ENCODE results near the gene LFNG.
"Not testable (repeated sequence)": the region's sequence is repeated elsewhere in the genome, so short reads cannot be mapped to it uniquely, and the experiment has no call there.

LFNG gene

DNA sequence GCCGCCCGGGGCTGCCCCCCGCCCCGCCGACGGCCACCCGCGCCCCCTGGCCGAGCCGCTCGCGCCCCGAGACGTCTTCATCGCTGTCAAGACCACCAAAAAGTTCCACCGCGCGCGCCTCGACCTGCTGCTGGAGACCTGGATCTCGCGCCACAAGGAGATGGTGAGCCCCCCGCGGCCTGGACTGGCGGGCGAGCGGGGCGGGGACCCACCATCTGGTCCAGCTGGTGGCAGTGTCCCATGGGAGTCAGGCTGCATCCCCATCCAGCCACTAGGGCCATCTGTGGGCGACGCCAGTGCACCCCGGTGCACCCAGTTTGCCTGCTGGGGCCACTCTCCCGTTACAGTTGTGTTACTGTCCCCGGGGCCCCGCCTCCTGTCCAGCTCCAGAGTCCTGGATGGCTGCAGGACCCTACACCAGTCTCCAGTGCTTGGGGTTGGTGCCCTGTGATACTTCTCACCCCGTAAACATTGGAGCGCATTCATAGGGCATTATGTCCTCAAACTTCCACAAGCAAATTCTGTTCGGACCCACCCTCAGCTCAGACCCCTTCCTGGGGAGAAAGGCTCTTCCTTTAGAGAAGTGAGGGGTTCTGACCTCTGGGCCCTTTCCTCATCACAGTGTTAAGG lies 672 bp downstream of the LFNG start:
- no peak for DNase-seq

DNA sequence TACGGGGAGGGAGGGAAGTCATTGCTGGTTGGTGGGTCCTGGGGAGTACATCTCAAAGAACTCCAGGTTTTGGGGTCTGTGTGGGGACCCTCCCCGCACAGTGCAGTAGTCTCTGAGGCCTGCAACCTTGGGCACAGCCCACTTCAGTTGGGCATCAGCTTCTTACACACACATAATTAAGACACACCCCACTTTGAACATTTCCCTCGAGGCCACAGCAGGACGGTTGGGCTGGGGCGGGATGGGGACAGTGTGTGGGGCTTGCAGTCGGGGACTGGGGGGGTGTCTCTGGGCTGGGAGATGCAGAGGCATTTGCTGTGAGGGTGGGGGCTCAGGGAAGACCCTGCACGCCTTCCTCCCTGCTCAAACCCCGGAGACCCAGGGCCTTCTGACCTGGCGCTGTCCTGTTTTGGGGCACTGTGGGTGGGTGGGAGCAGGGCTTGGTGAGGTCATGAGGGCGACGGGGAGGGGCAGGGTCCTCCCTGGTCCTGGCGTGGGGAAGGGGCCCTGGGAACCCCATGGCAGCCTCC lies 1.3 kb downstream of the LFNG start:
- no peak for DNase-seq

GRCh38 chr7:2521341-2521745 lies 1.8 kb downstream of the LFNG start:
- DNase-seq: no peak

- no peak for DNase-seq
Measured at GRCh38 chr7:2521952-2522591, 2.5 kb downstream of the LFNG start.

GRCh38 chr7:2522780-2523433 lies 3.3 kb downstream of the LFNG start:
- no peak for DNase-seq

- peak; percentile 77 for DNase-seq
Measured at GRCh38 chr7:2523461-2523936, 3.9 kb downstream of the LFNG start.

DNA sequence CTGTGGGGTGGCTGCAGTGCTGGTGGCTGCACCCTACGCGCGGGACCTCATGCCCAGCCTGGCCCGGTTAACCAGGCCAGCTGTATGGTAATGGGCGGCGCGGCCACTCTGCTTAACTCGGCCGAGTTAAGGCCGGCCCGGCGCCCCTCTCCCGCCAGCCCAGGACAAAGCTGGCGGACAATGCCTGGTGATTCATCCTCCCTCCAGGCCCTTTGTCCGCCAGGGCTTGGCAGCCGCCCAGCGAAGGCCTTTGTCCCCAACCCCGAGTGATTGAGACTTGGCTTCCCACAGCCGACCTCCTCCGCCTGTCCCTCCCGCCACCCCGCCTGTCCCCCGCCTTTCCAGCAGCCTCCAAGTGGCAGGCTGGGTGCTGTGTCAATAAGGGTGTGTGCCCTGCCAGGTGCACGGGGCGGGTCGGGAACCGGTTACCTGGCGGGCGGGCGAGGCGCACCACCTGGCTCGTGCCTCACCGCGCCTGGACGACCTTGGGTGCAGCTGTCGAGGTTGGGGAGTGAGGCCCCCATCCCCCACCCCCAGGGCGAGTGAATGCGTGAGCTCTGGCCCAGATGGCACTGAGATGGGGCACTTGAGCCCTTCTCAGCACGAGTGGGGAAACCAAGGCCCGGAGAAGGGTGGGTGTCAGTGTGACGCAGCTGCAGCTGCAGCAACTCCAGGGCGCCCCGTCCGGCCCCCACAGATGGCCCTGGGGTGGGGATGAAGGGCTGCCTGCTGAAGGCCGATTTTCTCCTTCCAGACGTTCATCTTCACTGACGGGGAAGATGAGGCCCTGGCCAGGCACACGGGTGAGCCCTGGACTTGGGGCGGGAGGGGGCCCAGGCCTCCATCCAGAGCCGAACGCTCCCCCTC lies 4.6 kb downstream of the LFNG start:
- peak; percentile 89 for DNase-seq

- DNase-seq: no peak
Measured at GRCh38 chr7:2524808-2525657, 5.5 kb downstream of the LFNG start.

- peak; percentile 34 for DNase-seq
Measured at GRCh38 chr7:2525658-2526630, 6.4 kb downstream of the LFNG start.

DNA sequence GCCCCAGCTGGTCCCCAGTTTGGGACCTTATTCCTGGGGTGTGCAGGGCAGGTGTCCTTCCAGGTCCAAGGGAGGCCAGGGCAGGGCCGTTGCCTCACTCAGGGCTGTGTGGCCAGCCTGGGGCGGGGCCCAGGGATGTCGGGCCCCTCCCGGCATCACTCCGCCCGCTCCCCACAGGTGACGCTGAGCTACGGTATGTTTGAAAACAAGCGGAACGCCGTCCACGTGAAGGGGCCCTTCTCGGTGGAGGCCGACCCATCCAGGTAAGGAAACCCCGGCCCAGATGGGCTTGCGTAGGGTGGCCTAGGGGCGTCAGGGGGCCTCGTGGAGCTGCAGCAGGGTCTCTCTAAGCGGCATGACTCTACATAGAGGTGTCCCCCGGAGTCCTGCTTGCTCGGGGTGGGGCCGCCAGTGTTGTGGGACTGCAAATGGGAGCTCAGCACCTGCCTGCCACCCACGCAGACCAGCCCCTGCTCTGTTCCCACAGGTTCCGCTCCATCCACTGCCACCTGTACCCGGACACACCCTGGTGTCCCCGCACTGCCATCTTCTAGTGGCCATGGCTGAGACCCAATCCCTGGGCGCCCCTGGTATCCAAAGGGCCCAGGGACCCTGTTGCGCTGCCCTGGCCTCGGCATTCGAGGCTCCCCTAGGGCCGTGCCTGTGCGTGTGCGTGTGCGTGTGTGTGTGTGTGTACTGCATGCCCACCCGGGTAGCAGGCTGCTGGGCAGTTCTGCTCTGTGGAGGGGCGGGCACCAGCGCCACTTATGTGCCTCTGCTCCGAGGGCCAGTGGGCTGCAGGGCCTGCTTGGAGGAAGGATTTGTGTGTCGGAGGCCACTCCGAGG lies 7.3 kb downstream of the LFNG start:
- DNase-seq: no peak

DNA sequence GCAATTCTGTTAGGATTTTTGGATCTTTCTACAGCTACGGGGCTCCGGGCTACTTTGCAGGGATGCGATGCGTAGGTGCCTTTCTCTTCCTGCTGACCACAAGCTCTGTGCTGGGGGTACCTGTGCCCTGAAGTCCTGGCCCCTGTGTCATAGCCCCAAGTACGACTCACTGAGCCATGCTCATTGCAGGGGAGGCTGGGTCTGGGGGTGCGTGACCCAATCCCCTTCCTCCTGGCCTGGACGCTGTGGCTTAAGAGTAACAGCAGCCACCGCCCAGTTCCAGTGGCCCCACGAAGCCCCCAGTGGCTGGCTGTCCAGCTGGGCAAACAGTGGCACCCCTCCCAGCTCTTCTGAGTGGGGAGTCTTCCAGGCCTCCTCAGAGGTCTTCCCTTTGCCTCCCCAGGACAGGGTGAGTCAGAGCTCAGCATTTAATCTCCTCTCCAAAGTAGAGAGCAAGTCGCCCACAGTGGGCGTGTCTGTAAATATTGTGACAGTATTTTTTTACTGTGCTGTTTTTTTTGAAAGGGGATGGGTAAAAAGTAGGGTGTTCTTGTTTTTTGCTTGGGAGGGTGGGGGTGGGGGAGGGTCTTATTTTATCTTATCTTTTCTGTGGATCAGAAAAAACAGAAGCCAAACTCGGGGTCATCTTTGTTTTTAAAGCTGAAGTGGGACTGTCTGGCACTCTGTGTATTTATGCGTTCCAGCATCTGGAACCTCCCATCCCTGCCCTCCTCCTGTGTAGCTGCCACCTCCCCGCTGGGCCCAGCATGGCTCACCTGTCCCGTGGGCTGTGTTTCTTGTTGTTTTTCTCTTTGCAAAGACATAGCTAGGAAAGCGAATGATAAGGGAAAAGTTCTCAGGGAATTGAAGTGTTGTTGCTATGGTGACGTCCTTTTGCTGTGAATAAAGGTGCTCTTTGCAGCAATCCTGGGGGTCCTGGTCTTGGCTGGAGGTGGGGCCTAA lies 8.2 kb downstream of the LFNG start:
- DNase-seq: no peak

DNA sequence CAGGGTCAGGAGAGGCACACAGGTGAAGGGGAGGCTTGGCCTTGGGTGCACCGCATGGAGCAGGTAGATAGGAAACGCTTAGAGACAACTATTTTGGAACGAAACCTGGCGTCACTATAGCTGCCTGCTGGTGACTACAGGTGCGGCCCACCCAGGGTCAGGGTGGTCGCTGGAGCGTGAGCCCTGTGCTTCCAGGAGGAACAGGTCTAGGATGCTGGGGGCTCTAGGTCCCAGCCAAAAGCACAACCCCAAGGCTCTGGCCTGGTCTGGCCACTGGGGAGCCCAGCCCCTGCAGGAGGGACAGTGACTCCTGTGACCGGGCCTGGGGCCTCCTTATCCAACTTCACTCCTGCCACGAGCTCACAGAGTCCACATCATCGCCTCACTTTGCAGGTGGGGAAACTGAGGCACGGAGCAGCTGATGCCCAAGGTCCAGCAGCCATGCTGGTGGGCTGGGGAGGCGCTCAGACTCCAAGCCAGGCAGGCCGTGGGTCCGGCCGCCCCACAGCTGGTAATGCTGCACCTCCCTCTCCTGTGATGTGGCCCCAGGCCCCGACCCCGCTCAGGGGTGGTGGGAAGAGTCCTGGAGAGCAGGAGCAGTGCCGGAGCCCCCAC lies 9.0 kb downstream of the LFNG start:
- DNase-seq: no peak

- DNase-seq: no peak
Measured at GRCh38 chr7:2529161-2530070, 9.8 kb downstream of the LFNG start.

DNA sequence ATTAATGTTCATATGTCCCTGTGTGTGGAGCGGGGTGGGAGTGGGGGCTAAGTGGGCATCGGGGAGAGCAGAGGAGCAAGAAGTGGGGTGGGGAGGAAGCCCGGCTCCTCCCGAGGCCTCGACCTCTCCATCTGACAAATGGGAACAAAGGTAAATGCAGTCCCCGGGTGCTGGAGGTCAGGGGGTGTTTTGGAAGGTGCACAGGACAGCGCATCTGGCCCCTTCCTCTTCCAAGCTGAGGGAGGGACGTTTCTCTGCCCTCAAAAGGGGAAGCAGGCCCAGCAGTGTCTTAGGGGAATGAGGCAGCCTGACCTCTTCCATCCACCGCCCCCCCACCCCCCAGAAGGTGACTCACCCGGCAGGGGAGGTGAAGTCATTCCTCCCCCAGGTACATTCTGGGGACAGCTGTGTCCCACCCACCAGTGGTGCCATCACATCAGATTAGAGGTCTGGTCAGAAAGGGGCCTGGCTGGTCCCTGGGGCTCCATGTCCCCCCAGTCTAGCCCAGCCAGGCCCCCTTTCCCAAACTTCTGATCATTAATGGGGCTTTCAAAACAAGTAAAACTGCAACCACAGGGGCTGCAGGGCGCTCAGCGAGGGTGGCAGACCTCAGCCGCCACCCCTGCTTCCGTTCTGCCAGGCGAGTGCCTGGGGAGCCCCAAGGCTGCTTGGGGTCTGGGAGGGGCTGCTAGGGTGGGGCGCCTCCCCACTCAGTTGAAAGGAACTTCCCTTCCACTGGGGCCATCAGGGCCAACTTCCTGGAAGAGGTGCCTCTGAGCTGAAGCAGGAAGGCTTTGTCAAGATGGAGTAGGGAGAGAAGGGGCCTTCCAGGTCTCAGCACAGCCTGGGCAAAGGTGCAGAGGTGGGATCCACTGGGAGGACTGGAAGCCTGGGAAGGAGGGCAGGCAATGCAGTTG lies 10.8 kb downstream of the LFNG start:
- no peak for DNase-seq

DNA sequence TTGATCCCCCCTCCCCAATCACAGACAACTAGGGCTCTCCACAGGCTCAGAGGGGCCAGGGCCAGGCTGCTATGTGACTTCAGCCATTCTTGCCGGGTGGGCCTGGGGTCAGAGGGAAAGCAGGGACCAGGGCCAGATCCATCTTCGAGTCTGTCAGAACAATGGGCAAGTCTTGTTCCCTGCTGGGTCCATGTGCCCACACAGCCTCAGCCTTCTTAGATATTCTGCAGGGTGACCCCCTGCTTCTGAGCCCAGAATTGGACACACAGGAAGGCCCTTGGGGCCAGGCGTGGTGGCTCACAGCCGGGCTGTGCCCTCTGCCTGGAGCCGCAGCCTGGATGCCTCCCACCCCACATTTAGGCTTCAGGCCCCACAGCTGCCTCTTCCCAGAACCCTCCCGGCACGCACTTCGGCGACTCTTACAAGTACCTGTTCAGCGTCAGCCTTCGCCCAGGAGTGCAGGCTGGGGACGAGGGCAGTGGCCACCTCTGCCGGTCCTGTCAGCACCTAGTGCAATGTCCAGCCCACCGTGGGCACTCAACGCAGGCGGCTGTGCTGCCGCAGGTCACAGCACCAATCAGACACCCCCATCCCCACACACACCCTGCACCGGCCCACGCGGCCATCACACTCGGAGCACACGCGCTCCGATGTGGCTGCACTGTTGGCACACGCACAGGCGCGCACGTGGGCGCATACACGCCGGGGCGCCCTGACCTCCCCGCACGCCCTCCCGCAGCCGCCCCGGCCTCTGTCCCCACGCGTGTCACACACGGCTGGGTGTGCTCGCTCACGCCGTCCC lies 11.6 kb downstream of the LFNG start:
- not testable (repeated sequence) for DNase-seq

Data from NCI-H1092 treated with DMSO at 0.1 percent for 48 hours (cell line).